C4-2B (cell line): ENCODE results near the gene FKBP5.

Experiments used
- H3K27ac ChIP-seq: fragments of 450-650 bp; 2 replicates; pipeline ENCODE4 v1.5.1; 2017
- ZFX ChIP-seq: fragments of 450-650 bp; IDR thresholded peaks from 2 replicates; pipeline ENCODE4 v1.6.1; 2017
- TF ChIP-seq, protein P1 (sequence below): fragments of 450-650 bp; conservative IDR thresholded peaks from 2 replicates; pipeline ENCODE4 v1.5.1; 2017; ENCODE audit warnings: mild to moderate bottlenecking

Gene FKBP5

DNA sequence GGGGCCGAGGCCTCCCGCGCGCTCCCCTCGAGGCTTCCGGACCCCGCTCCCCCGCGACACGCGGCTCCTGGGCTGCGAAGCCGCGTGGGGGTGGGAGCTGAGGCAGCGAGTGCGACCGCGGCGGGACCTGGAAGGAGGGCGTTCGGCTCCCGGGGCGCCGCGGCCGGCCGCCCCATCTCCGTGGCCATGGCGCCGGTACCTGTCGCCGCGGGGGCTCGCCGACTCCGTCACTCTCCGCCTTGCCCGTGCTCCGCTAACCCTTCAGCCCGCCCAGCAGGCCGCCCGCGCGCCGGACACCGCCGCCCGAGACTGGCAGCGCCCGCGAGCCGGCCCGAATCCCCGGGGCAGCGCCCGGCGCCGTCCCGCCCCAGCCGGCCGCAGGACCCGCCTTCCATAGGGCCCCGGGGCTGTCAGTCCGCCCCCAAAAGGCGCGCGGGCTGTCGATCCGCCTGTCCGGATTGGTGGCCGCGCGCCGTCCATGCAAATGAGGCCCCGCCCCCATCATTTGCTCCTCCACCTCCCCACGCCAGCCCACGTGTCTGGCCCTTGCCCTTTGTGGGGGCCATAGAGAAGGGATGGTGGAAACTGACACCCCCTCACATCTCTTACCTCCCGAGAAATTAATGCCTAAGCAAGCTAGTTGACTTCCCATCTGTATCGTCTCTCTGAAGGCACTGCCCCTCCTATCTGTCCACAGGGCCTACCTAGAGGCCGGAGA, at the start of gene FKBP5:
TSS of gene FKBP5 (minus strand) at position 311 of the 718 bp plus-strand sequence. CDS start 46,091 bp downstream, outside the sequence.
- peak within 1 kb of the TSS; percentile 94 for H3K27ac ChIP-seq
- TF ChIP-seq ZFX = 0 out of 2 replicates have a peak, but pooled peaks have one; percentile 20
- TF ChIP-seq, protein P1, sequence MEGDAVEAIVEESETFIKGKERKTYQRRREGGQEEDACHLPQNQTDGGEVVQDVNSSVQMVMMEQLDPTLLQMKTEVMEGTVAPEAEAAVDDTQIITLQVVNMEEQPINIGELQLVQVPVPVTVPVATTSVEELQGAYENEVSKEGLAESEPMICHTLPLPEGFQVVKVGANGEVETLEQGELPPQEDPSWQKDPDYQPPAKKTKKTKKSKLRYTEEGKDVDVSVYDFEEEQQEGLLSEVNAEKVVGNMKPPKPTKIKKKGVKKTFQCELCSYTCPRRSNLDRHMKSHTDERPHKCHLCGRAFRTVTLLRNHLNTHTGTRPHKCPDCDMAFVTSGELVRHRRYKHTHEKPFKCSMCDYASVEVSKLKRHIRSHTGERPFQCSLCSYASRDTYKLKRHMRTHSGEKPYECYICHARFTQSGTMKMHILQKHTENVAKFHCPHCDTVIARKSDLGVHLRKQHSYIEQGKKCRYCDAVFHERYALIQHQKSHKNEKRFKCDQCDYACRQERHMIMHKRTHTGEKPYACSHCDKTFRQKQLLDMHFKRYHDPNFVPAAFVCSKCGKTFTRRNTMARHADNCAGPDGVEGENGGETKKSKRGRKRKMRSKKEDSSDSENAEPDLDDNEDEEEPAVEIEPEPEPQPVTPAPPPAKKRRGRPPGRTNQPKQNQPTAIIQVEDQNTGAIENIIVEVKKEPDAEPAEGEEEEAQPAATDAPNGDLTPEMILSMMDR = no peak

DNA sequence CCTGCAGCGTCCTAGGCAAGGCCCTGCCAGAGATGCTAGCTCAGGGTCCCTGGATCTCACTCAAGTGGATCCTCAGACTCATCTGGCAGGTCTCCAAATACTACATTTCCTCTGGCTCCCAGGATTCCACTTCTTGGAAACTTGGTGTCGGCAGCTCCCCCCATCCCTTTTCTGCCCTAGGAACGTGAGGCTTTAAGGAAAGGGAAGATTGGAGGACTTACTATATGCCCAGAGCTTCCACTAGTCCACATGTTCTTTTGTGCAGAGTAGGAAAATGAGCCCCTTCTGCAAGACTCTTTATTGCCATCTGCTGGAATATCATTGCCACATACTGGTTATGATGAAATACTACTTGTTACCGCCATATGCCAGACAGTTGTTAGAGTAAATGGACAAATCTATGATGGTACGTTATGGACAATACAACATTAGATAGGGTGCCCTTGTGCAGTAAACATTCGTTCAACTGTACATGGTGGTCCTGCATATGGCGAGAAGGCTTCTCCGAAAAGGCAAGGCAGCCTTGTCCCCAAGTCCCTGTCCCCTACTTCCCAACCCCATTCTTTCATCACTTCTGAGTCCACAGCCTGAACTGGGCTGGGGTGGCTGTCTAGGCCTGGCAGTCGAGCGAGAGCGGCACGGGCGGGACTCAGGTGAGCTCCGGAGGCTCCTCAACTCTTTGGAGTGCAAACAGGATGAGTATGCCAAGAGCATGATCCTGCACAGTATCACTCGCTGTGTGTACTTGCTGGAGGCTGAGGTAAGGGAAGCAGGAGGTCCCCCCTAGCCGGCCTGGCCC, 48.9 kb upstream of the FKBP5 start:
- no peak for TF ChIP-seq ZFX
- TF ChIP-seq, protein P1 = peak; percentile 90
- peak overlapping the region; percentile 1; the same call in 1 of the 2 replicates for H3K27ac ChIP-seq

DNA sequence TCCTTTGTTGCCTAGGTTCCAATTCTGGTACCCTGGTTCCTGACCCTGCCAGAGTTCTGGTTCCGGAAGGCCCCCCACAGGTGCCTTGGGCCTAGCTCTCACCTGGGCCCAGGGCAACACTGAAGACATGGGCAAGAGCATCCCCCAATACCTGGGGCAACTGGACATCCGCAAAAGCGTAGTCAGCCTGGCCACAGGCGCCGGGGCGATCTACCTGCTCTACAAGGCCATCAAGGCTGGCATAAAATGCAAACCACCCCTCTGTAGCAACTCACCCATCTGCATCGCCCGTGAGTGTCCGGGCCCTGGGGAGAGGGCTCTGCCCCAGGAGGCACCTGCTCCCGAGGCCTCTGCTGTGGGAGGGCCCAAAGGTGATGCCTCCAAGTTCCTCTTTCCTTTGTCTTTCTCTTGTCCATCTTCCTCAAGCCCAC, 48.3 kb upstream of the FKBP5 start, which contains the start of gene ARMC12:
TSS of gene ARMC12 (plus strand) at position 51 of the 431 bp plus-strand sequence. CDS start at position 128, 77 bp downstream.
- TF ChIP-seq, protein P1 = no peak
- TF ChIP-seq ZFX = no peak
- H3K27ac ChIP-seq = peak within 1 kb of the TSS; percentile 1; the same call in 1 of the 2 replicates

DNA sequence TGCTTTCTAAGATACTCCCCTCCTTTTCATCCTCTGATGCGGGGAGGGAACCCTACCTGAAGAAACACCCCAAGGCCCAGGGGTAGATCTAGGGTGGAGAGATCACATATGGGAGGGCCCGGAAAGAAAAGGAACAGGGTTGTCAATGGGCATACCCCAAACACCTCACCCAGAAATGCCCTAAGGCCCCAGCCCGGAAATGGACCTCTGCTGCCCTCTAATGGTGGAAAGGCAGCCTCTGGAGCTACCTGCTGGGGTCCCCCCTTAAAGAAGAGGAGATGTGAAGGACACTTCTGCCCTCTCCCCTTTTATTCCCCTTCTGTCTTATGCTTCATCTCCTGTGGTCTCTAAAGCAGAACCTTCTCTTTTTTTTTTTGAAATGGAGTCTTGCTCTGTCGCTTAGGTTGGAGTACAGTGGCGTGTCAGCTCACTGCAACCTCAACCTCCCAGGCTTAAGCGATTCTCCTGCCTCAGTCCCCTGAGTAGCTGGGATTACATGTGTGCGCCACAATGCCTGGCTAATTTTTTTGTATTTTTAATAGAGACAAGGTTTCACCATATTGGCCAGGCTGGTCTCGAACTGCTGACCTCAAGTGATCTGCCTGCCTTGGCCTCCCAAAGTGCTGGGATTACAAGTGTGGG, 47.7 kb upstream of the FKBP5 start:
- 0 out of 2 replicates have a peak overlapping the region, but pooled peaks have one; percentile 1 for H3K27ac ChIP-seq
- TF ChIP-seq, protein P1 = peak; percentile 93
- TF ChIP-seq ZFX = no peak

DNA sequence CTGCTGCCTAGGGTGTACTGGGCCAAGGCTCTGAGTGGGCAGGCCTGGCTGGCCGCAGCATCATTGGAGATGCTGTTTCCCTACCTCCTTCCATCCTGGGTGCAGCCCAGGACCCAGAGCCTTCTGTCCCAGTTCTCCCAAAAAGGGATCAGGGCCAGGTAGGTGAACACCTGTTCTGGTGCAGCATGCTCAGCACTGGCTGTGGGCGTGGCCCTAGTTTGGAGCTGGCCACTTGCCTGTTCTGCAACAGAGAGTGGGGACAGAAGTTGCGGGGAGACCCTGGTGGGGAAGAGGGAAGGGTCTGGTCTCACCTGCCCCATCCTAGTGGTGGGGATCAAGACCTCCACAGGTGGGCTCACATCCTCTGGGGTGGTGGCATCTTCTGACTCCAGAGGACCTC, 46.7 kb upstream of the FKBP5 start:
- TF ChIP-seq, protein P1 = no peak
- no peak for TF ChIP-seq ZFX
- peak overlapping the region; percentile 12 for H3K27ac ChIP-seq

DNA sequence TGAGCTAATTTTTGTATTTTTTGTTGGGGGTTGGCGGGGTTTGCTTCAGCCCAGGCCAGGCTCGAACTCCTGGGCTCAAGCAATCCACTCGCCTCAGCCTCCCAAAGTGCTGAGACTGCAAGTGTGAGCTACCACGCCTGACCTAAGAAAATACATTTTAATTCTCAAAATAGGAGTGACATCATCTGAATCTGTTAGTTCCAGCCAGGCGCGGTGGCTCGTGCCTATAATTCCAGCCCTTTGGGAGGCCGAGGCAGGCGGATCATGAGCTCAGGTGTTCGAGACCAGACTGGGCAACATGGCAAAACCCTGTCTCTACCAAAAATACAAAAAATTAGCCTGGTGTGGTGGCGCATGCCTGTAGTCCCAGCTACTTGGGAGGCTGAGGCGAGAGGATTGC, 45.6 kb upstream of the FKBP5 start:
- peak overlapping the region; percentile 98 for H3K27ac ChIP-seq

DNA sequence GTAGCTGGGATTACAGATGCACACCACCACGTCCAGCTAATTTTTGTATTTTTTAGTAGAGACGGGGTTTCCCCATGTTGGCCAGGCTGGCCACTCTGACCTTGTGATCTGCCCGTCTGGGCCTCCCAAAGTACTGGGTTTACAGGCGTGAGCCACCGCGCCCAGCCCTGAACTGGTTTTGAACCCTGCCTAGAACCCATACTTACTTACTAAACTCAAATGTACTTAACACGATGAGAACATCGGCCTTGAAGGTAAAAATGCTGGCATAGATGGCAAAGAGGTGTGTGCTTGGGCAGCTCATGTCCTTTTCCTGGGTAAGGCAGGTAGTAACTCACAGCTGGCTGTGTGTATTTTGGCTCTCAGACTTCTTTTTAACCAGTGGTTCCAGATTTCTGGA, 44.9 kb upstream of the FKBP5 start:
- TF ChIP-seq, protein P1 = no peak
- TF ChIP-seq ZFX = no peak
- peak overlapping the region; percentile 98 for H3K27ac ChIP-seq
